GM12801 (cell line): ENCODE data around the gene CA14.

Experiments used
- TF ChIP-seq, protein P1 (sequence below): IDR thresholded peaks from one replicate; pipeline ENCODE4 v1.5.1; 2011; ENCODE audit warnings: control low read depth; ENCODE audit not compliant: insufficient read length; ENCODE audit errors: extremely low read depth

CA14 gene

DNA sequence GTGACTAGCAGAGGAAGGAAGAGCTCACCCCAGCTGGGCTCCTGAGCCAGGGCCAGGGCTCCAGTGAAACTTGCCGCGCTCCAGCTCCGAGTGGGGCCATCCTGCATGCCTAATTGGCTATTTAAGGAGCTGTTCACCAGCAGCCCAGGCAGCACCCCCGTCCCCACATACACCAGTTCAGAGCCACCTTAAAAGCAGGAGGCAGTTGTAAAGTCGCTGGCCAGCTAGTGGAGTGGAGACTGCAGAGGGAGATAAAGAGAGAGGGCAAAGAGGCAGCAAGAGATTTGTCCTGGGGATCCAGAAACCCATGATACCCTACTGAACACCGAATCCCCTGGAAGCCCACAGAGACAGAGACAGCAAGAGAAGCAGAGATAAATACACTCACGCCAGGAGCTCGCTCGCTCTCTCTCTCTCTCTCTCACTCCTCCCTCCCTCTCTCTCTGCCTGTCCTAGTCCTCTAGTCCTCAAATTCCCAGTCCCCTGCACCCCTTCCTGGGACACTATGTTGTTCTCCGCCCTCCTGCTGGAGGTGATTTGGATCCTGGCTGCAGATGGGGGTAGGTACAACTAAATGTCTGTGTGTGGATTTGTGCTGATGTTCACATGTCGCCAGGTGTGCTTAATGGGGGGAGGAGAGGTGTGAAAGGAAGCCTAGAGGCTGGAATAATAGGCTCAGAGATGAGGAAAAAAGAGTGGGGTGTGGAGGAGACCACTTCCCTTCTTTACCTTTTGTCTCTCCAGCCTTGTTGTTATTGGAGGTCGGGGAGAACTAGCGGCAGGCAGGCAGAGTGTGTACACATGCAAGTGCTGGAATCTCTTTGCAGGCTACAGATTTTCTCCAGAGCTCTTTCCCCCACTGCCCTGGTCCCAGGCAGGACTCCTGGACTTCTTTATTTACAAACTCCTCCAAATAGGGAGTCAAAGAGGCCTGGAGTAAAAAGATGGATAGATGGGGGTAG lies at the start of gene CA14:
CA14 (plus strand) TSS at position 151 of the 962 bp plus-strand sequence; CDS start at position 506, 355 bp downstream.
- TF ChIP-seq, protein P1, sequence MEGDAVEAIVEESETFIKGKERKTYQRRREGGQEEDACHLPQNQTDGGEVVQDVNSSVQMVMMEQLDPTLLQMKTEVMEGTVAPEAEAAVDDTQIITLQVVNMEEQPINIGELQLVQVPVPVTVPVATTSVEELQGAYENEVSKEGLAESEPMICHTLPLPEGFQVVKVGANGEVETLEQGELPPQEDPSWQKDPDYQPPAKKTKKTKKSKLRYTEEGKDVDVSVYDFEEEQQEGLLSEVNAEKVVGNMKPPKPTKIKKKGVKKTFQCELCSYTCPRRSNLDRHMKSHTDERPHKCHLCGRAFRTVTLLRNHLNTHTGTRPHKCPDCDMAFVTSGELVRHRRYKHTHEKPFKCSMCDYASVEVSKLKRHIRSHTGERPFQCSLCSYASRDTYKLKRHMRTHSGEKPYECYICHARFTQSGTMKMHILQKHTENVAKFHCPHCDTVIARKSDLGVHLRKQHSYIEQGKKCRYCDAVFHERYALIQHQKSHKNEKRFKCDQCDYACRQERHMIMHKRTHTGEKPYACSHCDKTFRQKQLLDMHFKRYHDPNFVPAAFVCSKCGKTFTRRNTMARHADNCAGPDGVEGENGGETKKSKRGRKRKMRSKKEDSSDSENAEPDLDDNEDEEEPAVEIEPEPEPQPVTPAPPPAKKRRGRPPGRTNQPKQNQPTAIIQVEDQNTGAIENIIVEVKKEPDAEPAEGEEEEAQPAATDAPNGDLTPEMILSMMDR = no peak

GRCh38 chr1:150210091-150210490 lies 47.5 kb upstream of the CA14 start:
- TF ChIP-seq, protein P1 = no peak

GRCh38 chr1:150210706-150211105 lies 46.9 kb upstream of the CA14 start:
- TF ChIP-seq, protein P1 = no peak

GRCh38 chr1:150212070-150212469 lies 45.5 kb upstream of the CA14 start:
- TF ChIP-seq, protein P1 = no peak

- TF ChIP-seq, protein P1 = no peak
Observed at GRCh38 chr1:150213170-150214098, 44.1 kb upstream of the CA14 start.

DNA sequence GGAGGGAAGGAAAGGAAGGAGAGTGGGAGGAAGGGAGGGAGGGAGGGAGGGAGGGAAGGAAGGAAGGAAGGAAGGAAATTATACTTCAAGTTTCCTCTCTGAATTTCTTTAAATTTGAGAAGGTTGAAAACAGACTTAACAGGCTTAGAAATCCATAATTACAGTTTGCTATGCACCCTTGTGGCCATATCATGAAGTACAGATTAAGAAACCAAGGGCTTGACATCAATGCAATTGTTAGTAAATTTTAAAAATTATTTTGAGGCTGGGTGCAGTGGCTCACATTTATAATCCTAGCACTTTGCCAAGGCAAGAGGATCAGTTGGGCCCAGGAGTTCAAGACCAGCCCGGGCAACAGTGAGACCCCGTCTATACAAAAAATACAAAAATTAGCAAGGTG lies 36.0 kb upstream of the CA14 start:
- TF ChIP-seq, protein P1 = no peak

- TF ChIP-seq, protein P1 = no peak
Observed at GRCh38 chr1:150224983-150225382, 32.6 kb upstream of the CA14 start.
